Activated T-helper 1 cell treated with anti-CD3 and anti-CD28 coated beads, Interleukin-12 subunit alpha, Interleukin-12 subunit beta, Interleukin-2, Interleukin-4 antibody, amounts not matched to agents 30 ng/mL and 10 ng/mL and 1 ng/mL, durations not matched to agents 14 hours and 24 hours and 36 hours (primary cell): Measurements from ENCODE around the gene NDUFV1. TPM values are rescaled to one million over a fixed set of nuclear protein-coding genes. Genes with fewer than 3 reads are reported as not detected.
"Not testable (repeated sequence)": the region's sequence is repeated elsewhere in the genome, so short reads cannot be mapped to it uniquely, and the experiment has no call there.

Source experiments
- DNase-seq: peaks from one replicate; pipeline ENCODE4 v3.0.0; 2021; ENCODE audit warnings: low spot score
- H3K27ac Mint-ChIP-seq: one replicate; pipeline ENCODE4 v1.8.0; 2021; ENCODE audit warnings: mild to moderate bottlenecking, mixed read lengths
- H3K27me3 Mint-ChIP-seq: one replicate; pipeline ENCODE4 v1.8.0; 2022; ENCODE audit warnings: mild to moderate bottlenecking, moderate library complexity, mixed read lengths; ENCODE audit not compliant: insufficient read depth
- H3K36me3 Mint-ChIP-seq: one replicate; pipeline ENCODE4 v1.8.0; 2021; ENCODE audit warnings: low read depth, mixed read lengths
- H3K4me1 Mint-ChIP-seq: one replicate; pipeline ENCODE4 v1.8.0; 2021; ENCODE audit warnings: low read depth, mixed read lengths
- H3K4me3 Mint-ChIP-seq: one replicate; pipeline ENCODE4 v1.8.0; 2021; ENCODE audit warnings: mild to moderate bottlenecking, moderate library complexity, mixed read lengths
- H3K9me3 Mint-ChIP-seq: one replicate; pipeline ENCODE4 v1.8.0; 2021; ENCODE audit warnings: mixed read lengths
- intact Hi-C: fragments of 100-400 bp; cut with micrococcal nuclease; formaldehyde crosslinking; loops from one replicate; pipeline ENCODE4 v1.15.1; 2024
- total RNA-seq: library from RNA; stranded (reverse); gene quantifications from 2 replicates; pipeline ENCODE4 v1.2.3, GENCODE V29; 2022

Gene NDUFV1
- 289 and 303 TPM in 2 replicates for total RNA-seq

DNA sequence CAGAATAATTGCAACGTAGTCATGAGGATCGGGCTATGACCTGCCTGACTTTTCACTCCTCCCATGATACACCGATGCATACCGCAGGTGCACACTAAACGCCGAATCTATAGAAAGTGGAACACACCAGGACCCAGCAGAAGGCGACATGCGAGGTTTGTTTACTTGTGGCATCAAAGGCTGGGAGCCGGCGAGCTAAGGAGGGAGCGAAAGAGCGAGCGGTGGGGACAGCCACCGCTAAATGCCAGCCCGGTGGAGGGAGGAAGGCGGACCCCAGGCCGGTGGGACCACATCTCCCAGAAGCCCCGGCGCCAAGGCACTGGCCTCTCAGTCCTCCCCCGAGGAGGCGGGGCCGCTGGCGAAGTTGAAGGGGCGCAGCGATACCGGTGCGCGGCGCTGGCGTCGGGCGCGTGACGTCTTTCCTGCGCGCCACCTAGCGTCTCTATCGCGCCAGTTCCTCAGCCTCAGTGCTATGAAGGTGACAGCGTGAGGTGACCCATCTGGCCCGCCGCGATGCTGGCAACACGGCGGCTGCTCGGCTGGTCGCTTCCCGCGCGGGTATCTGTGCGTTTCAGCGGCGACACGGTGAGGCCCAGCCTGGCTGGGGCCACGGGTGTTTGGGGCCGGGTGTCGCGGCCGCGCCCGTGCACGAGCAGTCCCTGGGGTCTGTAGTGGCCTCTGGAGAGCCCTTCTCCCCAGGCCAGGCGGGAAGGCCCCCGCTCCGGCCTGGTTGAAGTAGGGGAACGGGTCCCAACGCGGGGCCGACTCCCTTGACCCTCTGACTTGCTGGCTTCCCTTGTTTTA, at the start of gene NDUFV1:
Gene NDUFV1, plus strand, starts transcription at position 445 of the 804 bp plus-strand sequence. Its CDS starts 69 bp downstream, at position 514.
- H3K4me1 Mint-ChIP-seq, result peaks cover 26% of the 10 kb centered on the region
- peak; percentile 97 for DNase-seq
- H3K27me3 Mint-ChIP-seq, result peaks cover 7% of the 10 kb centered on the region
- peak within 1 kb of the TSS; percentile 94 for H3K4me3 Mint-ChIP-seq
- peaks cover 25% of the 10 kb centered on the region for H3K36me3 Mint-ChIP-seq
- no peaks in the 10 kb centered on the region for H3K9me3 Mint-ChIP-seq
- peak within 1 kb of the TSS; percentile 97 for H3K27ac Mint-ChIP-seq
- intact Hi-C loops, result loop anchor here (1.0 to 10.0 kb wide), 7 partner anchors 8 to 202 kb away; partner anchors contain the start of genes CDK2AP2, GSTP1, PPP1CA and RPS6KB2

DNA sequence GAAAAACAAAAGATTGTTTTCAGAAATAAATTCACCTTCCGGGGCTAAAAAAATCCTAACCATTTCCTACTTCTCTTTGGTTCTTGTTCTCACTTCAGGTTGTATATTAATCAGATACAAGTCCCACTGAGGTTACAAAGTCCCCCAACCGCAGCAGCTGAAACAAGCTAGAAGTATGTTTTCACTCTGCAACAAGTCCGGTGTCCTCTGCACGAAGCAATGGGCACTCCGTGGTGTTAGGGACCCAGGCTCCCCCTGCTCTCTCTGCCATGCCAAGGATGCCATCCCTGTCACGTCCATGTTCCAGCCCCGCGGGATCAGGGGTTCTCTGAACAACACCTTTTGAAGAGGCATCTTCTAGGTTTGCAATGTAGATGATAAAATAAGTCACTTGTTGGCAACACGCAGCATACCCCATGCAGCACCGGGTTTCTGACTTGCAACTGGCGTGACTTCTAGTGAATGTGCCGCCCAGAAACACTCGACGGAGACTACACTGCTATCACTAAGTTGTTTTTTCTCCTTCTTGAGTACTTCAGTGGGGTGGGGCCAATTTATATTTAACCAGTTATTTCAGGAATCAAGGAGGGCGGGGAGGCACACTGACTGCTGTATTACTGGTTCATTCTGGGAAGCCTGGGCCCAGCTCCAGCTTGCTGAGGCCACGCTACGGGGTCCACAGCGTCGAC, 48.5 kb upstream of the NDUFV1 start:
- no peak for DNase-seq
- Mint-ChIP-seq H3K4me3 (no peak overlapping the region), H3K36me3 (no peaks in the 10 kb centered on the region), H3K27me3 (peaks cover 6% of the 10 kb centered on the region), H3K4me1 (peaks cover 9% of the 10 kb centered on the region), H3K9me3 (no peaks in the 10 kb centered on the region), H3K27ac (no peak overlapping the region)
- intact Hi-C loops, result no loop called here

DNA sequence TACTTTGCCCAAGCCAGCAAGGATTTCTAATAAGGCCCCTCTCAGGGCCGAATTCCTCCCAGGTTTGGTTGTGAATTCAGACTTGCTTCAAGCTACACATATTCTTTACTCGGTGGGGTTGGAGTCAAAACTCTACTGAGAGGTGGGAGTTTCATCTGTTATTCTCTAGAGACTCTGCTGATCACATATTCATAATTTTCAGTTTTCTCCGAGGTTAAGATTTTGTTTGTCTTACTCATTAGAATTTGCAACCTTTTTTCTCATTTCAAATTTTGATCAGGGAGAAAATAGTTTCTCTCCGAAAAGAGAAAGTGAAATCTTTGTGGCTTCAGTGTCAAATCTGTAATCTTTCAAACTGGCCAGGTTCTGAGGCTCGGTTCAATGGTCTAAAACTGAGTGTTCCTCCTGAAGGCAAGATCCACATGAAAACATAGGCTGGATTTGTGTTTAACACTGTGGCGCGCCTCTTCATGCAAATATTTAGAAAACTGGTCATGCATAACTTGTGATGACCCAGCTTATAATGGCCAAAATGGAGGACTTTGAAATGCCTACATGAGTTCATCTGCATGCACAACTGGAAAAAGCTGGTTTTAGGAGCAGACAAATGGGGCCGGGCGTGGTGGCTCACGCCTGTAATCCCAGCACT, 44.6 kb upstream of the NDUFV1 start:
- H3K27ac Mint-ChIP-seq, result no peak overlapping the region
- no peak overlapping the region for H3K4me3 Mint-ChIP-seq
- no peaks in the 10 kb centered on the region for H3K36me3 Mint-ChIP-seq
- H3K4me1 Mint-ChIP-seq, result peaks cover 9% of the 10 kb centered on the region
- H3K27me3 Mint-ChIP-seq, result peaks cover 14% of the 10 kb centered on the region
- intact Hi-C loops, result no loop called here
- no peaks in the 10 kb centered on the region for H3K9me3 Mint-ChIP-seq
- DNase-seq, result no peak

DNA sequence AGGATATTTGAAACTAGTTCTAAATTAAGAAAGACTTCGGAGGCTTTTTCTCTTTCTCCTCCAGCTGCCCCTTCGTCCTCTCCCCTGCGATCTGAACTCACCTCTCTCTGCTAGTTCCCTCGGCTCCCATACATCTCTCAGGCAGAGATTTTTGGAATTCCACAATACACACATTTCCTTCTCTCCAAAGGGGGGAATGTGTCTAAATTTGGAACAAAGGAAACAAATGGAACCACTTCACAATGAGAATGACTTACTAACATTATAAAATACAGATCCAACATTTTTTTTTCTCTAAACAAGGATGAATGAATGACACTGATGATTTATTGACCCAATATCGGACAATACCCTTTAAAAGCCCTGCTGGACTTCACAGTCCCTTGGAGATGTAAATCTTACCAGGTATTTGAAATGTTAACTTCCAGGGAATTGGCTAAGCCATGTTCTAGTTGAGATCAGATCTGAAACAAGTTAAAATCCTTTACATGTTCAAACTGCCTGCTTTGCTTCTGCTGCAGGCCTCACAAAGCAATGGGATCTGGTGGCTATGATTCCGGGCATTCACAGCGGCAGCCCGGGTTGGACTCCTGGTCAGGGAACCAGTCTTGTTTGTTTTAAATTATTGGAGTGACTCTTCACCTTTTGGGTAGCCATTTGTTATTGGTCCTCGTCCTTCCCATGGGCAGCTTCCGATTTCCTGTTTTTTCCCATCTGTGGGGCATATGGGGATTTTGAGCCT, 43.6 kb upstream of the NDUFV1 start:
- no peaks in the 10 kb centered on the region for H3K9me3 Mint-ChIP-seq
- intact Hi-C loops, result no loop called here
- H3K27me3 Mint-ChIP-seq, result peaks cover 18% of the 10 kb centered on the region
- DNase-seq, result no peak
- no peak overlapping the region for H3K27ac Mint-ChIP-seq
- peaks cover 9% of the 10 kb centered on the region for H3K4me1 Mint-ChIP-seq
- no peak overlapping the region for H3K4me3 Mint-ChIP-seq
- no peaks in the 10 kb centered on the region for H3K36me3 Mint-ChIP-seq

DNA sequence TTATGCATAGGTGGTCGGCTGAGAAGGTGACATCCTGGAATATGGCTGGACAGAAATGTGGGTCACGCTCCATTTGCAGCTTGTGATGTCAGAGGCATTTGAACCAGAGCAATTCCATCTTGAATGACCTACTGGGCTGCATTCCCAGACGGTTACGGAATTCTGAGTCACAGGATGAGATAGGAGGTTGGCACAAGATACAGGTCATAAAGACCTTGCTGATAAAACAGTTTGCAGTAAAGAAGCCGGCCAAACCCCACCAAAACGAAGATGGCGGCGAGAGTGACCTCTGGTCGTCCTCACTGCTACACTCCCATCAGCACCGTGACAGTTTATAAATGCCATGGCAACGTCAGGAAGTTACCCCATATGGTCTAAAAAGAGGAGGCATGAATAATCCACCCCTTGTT, 43.0 kb upstream of the NDUFV1 start:
- H3K27me3 Mint-ChIP-seq, result peaks cover 18% of the 10 kb centered on the region
- H3K4me3 Mint-ChIP-seq, H3K4me1 Mint-ChIP-seq, intact Hi-C loops, H3K27ac Mint-ChIP-seq, H3K9me3 Mint-ChIP-seq, DNase-seq, H3K36me3 Mint-ChIP-seq: not testable (repeated sequence)

DNA sequence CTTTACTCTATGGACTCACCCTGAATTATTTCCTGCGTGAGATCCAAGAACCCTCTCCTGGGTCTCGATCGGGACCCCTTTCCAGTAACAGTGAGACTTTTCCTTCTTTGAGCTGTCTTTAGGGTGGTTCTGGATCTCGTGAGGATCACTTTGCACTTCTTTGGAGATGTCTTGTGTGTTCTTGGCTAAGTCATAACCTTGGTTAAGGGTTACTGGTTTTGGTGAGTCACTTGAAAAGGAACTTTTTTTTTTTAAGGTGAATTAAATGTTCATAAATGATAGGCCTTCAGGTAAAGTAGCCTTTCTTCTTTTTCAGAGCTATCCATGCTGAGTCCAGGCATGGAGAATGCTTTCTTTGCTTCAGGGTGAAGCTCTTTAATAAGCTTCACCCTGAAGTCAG, 42.5 kb upstream of the NDUFV1 start:
- Mint-ChIP-seq H3K27me3 (peaks cover 18% of the 10 kb centered on the region), H3K4me3 (no peak overlapping the region), H3K36me3 (no peaks in the 10 kb centered on the region), H3K4me1 (peaks cover 9% of the 10 kb centered on the region), H3K27ac (no peak overlapping the region), H3K9me3 (no peaks in the 10 kb centered on the region)
- intact Hi-C loops, result no loop called here
- no peak for DNase-seq

DNA sequence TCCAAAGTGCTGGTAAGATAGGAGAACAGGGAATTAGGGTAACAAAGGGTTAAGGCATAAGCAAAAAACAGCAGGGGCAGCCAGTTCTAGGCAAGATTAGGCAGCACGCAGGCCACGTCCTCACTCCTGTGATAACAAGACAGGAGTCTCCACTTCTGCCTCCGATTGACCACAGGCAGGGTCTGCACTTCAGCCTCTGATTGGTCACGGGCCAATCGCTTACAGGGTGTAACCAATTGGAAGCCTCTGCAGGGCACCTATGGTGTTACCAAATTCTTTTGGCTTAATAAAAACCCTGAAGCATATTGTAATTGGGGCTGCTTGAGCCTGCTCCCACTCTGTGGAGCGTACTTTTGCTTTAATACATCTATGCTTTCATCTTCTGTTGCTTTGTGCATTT, 35.3 kb upstream of the NDUFV1 start:
- no peaks in the 10 kb centered on the region for H3K4me1 Mint-ChIP-seq
- intact Hi-C loops, result no loop called here
- no peak overlapping the region for H3K4me3 Mint-ChIP-seq

DNA sequence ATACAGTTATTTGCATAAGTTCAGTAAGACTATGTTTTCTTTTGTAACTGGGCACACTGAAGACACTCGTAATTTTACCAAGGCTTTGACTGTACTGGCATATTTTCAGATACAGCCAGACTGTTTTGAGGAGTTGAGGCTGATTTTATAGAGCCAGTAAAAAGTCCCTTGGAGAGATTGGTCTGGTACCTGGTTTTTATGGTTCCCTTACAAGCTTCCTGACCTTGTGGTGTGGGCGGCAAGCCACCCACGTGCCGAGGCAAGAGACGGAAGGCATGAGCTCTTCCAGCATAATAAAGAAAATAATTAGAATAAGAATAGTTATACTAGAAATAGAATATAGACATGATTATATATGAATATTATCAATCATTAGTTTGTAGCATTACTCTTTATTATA, 34.4 kb upstream of the NDUFV1 start:
- H3K27me3 Mint-ChIP-seq, result peaks cover 19% of the 10 kb centered on the region
- intact Hi-C loops, result loop anchor here (1.0 to 2.0 kb wide), 4 partner anchors 34 to 87 kb away; partner anchors contain the start of gene NDUFV1
- H3K4me3 Mint-ChIP-seq, result no peak overlapping the region
- no peak for DNase-seq
- H3K27ac Mint-ChIP-seq, result no peak overlapping the region
- H3K9me3 Mint-ChIP-seq, result no peaks in the 10 kb centered on the region
- no peaks in the 10 kb centered on the region for H3K4me1 Mint-ChIP-seq
- H3K36me3 Mint-ChIP-seq, result no peaks in the 10 kb centered on the region

More for the DNA sequence above, 35.3 kb upstream of the NDUFV1 start:
- Mint-ChIP-seq H3K27me3 (peaks cover 18% of the 10 kb centered on the region), H3K9me3 (no peaks in the 10 kb centered on the region), H3K36me3 (no peaks in the 10 kb centered on the region), H3K27ac (no peak overlapping the region)
- DNase-seq, result no peak

DNA sequence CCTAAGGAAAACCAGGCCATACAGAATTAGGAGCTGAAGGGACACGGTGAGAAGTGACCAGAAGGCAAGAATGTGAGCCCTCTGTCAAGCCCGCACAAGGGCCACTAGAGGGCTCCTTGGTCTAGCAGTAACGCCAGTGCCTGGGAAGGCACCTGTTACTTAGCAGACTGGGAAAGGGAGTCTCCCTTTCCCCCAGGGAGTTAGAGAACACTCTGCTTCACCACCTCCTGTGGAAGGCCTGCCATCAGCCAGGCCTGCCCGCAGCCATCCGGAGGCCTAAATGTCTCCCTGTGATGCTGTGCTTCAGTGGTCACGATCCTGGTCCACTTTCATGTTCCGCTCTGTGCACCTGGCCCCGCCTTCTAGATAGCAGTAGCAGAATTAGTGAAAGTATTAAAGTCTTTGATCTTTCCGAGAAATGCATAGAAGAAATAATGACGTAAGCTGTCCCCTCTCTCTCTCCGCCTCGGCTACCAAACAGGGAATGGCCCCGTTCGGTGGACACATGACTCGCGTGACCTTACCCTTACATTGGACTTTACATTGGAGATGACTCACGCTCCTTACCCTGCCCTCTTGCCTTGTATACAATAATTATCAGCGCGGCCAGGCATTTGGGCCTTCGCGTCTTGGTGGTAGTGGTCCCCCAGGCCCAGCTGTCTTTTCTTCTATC, 33.9 kb upstream of the NDUFV1 start:
- Mint-ChIP-seq H3K4me3 (no peak overlapping the region), H3K9me3 (no peaks in the 10 kb centered on the region), H3K27ac (no peak overlapping the region), H3K27me3 (peaks cover 15% of the 10 kb centered on the region), H3K36me3 (no peaks in the 10 kb centered on the region), H3K4me1 (no peaks in the 10 kb centered on the region)
- no peak for DNase-seq
- intact Hi-C loops, result loop anchor here (1.0 to 2.0 kb wide), 4 partner anchors 34 to 86 kb away; partner anchors contain the start of gene NDUFV1

DNA sequence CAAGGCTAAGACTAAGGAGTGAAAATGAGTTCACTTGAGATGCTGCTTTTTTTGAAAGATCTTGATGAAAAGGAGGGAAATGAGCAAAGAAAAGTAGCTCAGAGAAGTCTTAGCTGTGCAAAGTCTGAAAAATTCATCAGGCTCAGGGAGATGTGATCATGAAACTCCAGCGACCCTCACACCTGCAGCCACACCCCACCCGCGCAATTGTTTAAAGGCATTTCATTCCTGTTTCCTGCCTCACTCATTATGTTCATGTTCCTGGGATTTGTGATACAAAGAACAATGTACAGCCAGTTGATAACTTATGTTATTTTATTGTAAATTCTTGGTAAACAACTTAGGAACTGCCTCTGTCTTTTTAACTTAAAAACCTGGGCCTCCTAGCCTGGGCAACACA, 31.8 kb upstream of the NDUFV1 start:
- DNase-seq, result no peak
- intact Hi-C loops, result no loop called here
- Mint-ChIP-seq H3K9me3 (no peaks in the 10 kb centered on the region), H3K27me3 (peaks cover 24% of the 10 kb centered on the region), H3K36me3 (no peaks in the 10 kb centered on the region), H3K4me3 (no peak overlapping the region), H3K27ac (no peak overlapping the region), H3K4me1 (peaks cover 10% of the 10 kb centered on the region)

DNA sequence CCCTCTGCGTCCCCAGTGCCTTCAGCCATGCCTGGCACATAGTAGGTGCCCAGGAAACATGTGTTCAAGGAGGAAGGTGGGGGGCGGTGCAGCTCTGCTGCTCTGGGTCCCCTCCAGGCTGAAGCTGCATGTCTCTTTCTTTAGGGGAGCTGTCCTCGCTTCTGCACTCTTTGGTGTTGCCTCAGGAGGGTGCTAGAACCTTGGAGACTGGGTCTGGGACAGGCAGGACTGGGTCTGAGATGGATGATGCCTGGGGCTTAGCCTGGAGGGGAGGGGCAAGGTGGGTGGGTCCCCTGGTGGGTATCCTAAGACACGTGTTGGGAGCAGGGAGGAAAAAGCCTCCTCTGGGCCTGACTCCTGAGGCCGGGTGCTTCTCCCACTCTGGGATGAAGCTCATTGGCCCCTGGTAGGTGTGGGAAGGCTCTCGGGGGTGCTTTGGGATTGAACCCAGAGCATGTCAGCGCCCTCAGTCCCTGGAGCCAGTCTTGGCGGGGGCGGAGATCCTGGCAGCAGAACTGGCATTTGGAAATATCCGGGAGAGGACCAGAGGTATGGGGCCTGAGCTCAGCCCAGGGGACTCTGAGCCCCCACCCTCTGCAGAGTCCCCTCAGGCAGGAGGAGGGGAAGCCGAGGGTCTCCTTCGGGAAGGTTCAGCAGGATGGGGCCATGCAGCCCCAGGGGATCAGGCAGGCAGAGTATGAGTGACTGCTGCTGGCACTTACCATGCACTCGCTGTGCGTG, 29.8 kb upstream of the NDUFV1 start:
- Mint-ChIP-seq H3K27me3 (peaks cover 29% of the 10 kb centered on the region), H3K9me3 (no peaks in the 10 kb centered on the region), H3K4me1 (peaks cover 17% of the 10 kb centered on the region), H3K36me3 (no peaks in the 10 kb centered on the region), H3K4me3 (no peak overlapping the region), H3K27ac (no peak overlapping the region)
- intact Hi-C loops, result no loop called here
- no peak for DNase-seq
